Subcutaneous preadipocyte (primary cell): ENCODE results near the gene EIF2B1. TPM values are rescaled to one million over a fixed set of nuclear protein-coding genes. Genes with fewer than 3 reads are reported as not detected.

Experiments used
- small RNA-seq: library from RNA; depleted of rRNA; stranded (forward); fragments of <200 nt; gene quantifications from one replicate; pipeline ENCODE3, GENCODE V24; 2012
- total RNA-seq: library from RNA; depleted of rRNA; stranded (reverse); fragments of >200 nt; gene quantifications from 2 replicates; pipeline ENCODE4 v1.2.3, GENCODE V29; 2012

The EIF2B1 gene
- 31.2 and 36.0 TPM in 2 replicates for total RNA-seq

GRCh38 chr12:123633379-123634141 is at the start of gene EIF2B1, which contains the start of gene GTF2H3:
TSS of gene EIF2B1 (minus strand) at chr12:123633686. CDS start at chr12:123633557, 129 bp downstream.
TSS of gene GTF2H3 (plus strand) at chr12:123633829. CDS start at chr12:123633860, 31 bp downstream.

GRCh38 chr12:123670882-123671728 is 37.6 kb upstream of the EIF2B1 start, which contains the start of gene TCTN2:
TSS of gene TCTN2 (plus strand) at chr12:123671113. CDS start at chr12:123671241, 128 bp downstream.

GRCh38 chr12:123601602-123602489 is 31.6 kb downstream of the EIF2B1 start, which contains the start of gene DDX55:
TSS of gene DDX55 (plus strand) at chr12:123602099. CDS start at chr12:123602149, 50 bp downstream.

Small RNAs within 50 kb of the gene (small RNA-seq; reads per million reads assigned to genes)
- gene SNORA9B: 19.8 reads per million, percentile 97 among the genes with 10 or more reads in this experiment

Other genes with a start within 250 kb of the EIF2B1 start
- gene KMT5A, start 249.6 kb downstream of the EIF2B1 start, total RNA-seq: 40.1 and 55.5 TPM in 2 replicates
- 2.9 and 3.5 TPM in 2 replicates for gene RILPL2, start 197.0 kb downstream of the EIF2B1 start, total RNA-seq
- gene SNRNP35, start 175.5 kb downstream of the EIF2B1 start, total RNA-seq: 7.7 and 13.1 TPM in 2 replicates
- gene RILPL1, start 100.0 kb downstream of the EIF2B1 start, total RNA-seq: 11.7 and 11.8 TPM in 2 replicates
- gene TMED2, start 49.1 kb downstream of the EIF2B1 start, total RNA-seq: 317 and 351 TPM in 2 replicates
- 18.4 and 30.5 TPM in 2 replicates for gene DDX55, start 31.6 kb downstream of the EIF2B1 start, total RNA-seq
- 52.4 and 66.9 TPM in 2 replicates for gene GTF2H3, start 143 bp upstream of the EIF2B1 start, total RNA-seq
- gene TCTN2, start 37.4 kb upstream of the EIF2B1 start, total RNA-seq: 12.5 and 13.6 TPM in 2 replicates
- 19.1 and 34.8 TPM in 2 replicates for gene ATP6V0A2, start 78.7 kb upstream of the EIF2B1 start, total RNA-seq
- gene DNAH10, start 128.6 kb upstream of the EIF2B1 start, total RNA-seq: 0.73 and 2.7 TPM in 2 replicates